ENCODE data around the gene SLC22A31. TPM values are rescaled to one million over a fixed set of nuclear protein-coding genes. Genes with fewer than 3 reads are reported as not detected.

Gene SLC22A31
- total RNA-seq, 2 donors from 2014 or later: 4.5 TPM; not detected in 1

GRCh38 chr16:89159066-89159849 lies 41.1 kb downstream of the SLC22A31 start:
- intact Hi-C loops (cut with DNase I): no loop called here
- DNase-seq (ENCODE audit: low spot score): no peak

GRCh38 chr16:89157778-89158177 lies 42.6 kb downstream of the SLC22A31 start:
- no peak for DNase-seq (ENCODE audit: low spot score)
- intact Hi-C loops (cut with DNase I): no loop called here

- DNase-seq (ENCODE audit: low spot score): no peak
- intact Hi-C loops (cut with DNase I): no loop called here
Observed at GRCh38 chr16:89156740-89157645, 43.3 kb downstream of the SLC22A31 start.

- no peak for DNase-seq (ENCODE audit: low spot score)
- intact Hi-C loops (cut with DNase I): no loop called here
Observed at GRCh38 chr16:89155851-89156739, 44.2 kb downstream of the SLC22A31 start.

GRCh38 chr16:89155184-89155679 lies 45.1 kb downstream of the SLC22A31 start:
- intact Hi-C loops (cut with DNase I): no loop called here

GRCh38 chr16:89154390-89155183 lies 45.8 kb downstream of the SLC22A31 start:
- intact Hi-C loops (cut with DNase I): no loop called here
- no peak for DNase-seq (ENCODE audit: low spot score)

More at GRCh38 chr16:89155184-89155679, 45.1 kb downstream of the SLC22A31 start:
- DNase-seq (ENCODE audit: low spot score): peak; percentile 93

GRCh38 chr16:89153848-89154271 lies 46.5 kb downstream of the SLC22A31 start:
- intact Hi-C loops (cut with DNase I): no loop called here
- no peak for DNase-seq (ENCODE audit: low spot score)

GRCh38 chr16:89152831-89153700 lies 47.3 kb downstream of the SLC22A31 start:
- intact Hi-C loops (cut with DNase I): no loop called here
- no peak for DNase-seq (ENCODE audit: low spot score)

- intact Hi-C loops (cut with DNase I): no loop called here
- peak; percentile 14 for DNase-seq (ENCODE audit: low spot score)
Observed at GRCh38 chr16:89150981-89151380, 49.4 kb downstream of the SLC22A31 start.

- intact Hi-C loops (cut with DNase I): no loop called here
- DNase-seq (ENCODE audit: low spot score): peak; percentile 64
Observed at GRCh38 chr16:89150090-89150835, 50.1 kb downstream of the SLC22A31 start.

- intact Hi-C loops (cut with DNase I): no loop called here
- DNase-seq (ENCODE audit: low spot score): peak; percentile 19
Observed at GRCh38 chr16:89149386-89149785, 51.0 kb downstream of the SLC22A31 start.

- DNase-seq (ENCODE audit: low spot score): peak; percentile 31
Observed at GRCh38 chr16:89147085-89147817, 53.1 kb downstream of the SLC22A31 start.

GRCh38 chr16:89146211-89147005 lies 53.9 kb downstream of the SLC22A31 start:
- DNase-seq (ENCODE audit: low spot score): peak; percentile 58
- intact Hi-C loops (cut with DNase I): no loop called here

More at GRCh38 chr16:89147085-89147817, 53.1 kb downstream of the SLC22A31 start:
- intact Hi-C loops (cut with DNase I): no loop called here
